GM12865 (cell line): Measurements from ENCODE around the gene ACP7.
"Not testable (repeated sequence)": the region's sequence is repeated elsewhere in the genome, so short reads cannot be mapped to it uniquely, and the experiment has no call there.

ENCODE experiments used
- DNase-seq: peaks from one replicate; pipeline ENCODE4 v3.0.0; 2010; ENCODE audit warnings: low read depth
- H3K4me3 ChIP-seq: 2 replicates; pipeline ENCODE4 v1.5.1; 2011; ENCODE audit warnings: mild to moderate bottlenecking, low read depth, low read length, control low read depth
- CTCF ChIP-seq: IDR thresholded peaks from 2 replicates; pipeline ENCODE4 v1.5.1; 2011; ENCODE audit warnings: low read length, control low read depth, low read depth, inconsistent platforms; ENCODE audit not compliant: insufficient read depth; ENCODE audit errors: missing control alignments

The ACP7 gene

GRCh38 chr19:39090881-39091280 lies 6.7 kb downstream of the ACP7 start:
- H3K4me3 ChIP-seq: no peak overlapping the region
- no peak for DNase-seq
- no peak for TF ChIP-seq CTCF

- DNase-seq: not testable (repeated sequence)
Observed at GRCh38 chr19:39095799-39096540, 11.8 kb downstream of the ACP7 start.

GRCh38 chr19:39097299-39097698 lies 13.1 kb downstream of the ACP7 start:
- no peak for DNase-seq
- no peak overlapping the region for H3K4me3 ChIP-seq
- no peak for TF ChIP-seq CTCF

More at GRCh38 chr19:39095799-39096540, 11.8 kb downstream of the ACP7 start:
- H3K4me3 ChIP-seq: not testable (repeated sequence)

GRCh38 chr19:39097721-39098120 lies 13.6 kb downstream of the ACP7 start:
- TF ChIP-seq CTCF: no peak
- H3K4me3 ChIP-seq: no peak overlapping the region
- DNase-seq: no peak

GRCh38 chr19:39098365-39099269 lies 14.4 kb downstream of the ACP7 start:
- no peak for DNase-seq
- no peak for TF ChIP-seq CTCF
- H3K4me3 ChIP-seq: no peak overlapping the region

- no peak for DNase-seq
- TF ChIP-seq CTCF: no peak
- no peak overlapping the region for H3K4me3 ChIP-seq
Observed at GRCh38 chr19:39099341-39099740, 15.2 kb downstream of the ACP7 start.

- no peak for TF ChIP-seq CTCF
- DNase-seq: no peak
- no peak overlapping the region for H3K4me3 ChIP-seq
Observed at GRCh38 chr19:39100500-39101166, 16.5 kb downstream of the ACP7 start.
